IPS-NIHi7 (cell line): ENCODE results near the gene CNR2.
"Not testable (repeated sequence)": the region's sequence is repeated elsewhere in the genome, so short reads cannot be mapped to it uniquely, and the experiment has no call there.

Experiments
- DNase-seq: peaks from one replicate; pipeline ENCODE4 v3.0.0; 2012; ENCODE audit warnings: mixed read lengths; ENCODE audit errors: extremely low spot score

Gene CNR2

DNA sequence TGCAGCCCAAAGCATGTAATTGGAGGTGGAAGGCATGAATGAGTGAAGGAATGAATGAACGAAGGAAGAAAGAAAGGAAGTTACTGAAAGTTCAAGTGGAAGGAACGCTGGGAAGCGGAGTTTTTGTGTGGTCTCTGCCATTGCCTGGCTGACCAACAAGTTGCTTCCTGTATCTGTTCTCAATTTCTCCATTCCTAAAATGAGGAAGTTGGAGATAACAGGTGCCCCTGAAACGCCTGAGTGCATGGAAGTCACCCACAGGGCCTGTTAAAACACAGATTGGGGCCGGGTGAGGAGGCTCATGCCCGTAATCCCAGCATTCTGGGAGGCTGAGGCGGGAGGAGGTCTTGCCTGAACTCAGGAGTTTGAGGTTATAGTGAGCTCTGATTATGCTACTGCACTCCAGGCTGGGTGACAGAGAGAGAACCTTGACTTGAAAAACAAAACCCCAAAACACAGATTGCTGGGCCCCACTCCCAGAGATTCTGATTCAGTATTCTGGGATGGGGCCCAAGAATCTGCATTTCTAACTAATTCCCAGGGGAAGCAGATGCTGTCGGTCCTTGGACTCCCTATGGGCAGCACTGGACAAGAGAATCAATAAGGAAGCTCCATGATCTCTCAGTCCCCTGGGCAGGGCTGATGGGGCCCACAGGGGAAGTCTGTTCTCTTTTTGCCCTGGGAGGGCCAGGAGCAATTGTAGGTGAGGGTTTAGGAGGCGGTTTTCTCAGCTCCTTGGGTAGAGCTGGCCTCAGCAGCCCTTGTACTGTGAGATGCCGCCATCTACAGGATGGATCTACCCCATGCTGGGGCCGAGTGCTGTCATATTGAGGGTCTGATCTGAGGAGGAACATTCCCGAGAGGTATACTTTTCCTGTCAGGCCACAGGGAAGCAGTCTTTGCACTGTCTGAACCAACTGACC lies 3.3 kb upstream of the CNR2 start:
- DNase-seq: peak; percentile 92

DNA sequence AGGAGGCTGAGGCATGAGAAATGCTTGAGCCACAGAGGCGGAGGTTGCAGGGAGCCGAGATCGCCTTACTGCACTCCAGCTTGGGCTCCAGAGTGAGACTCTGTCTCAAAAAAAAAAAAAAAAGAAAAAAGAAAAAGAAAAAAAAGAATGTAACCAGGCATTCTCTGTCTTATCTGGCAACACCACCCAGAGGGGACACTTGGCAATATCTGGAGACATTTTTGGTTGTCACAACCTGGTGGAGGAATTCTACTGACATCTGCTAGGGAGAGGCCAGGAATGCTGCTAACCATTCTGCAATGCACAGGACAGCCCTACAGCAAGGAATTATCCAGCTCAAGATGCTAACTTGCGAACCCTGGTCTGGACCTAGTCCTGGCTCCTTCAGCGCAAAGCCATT lies 2.3 kb upstream of the CNR2 start:
- DNase-seq: no peak

DNA sequence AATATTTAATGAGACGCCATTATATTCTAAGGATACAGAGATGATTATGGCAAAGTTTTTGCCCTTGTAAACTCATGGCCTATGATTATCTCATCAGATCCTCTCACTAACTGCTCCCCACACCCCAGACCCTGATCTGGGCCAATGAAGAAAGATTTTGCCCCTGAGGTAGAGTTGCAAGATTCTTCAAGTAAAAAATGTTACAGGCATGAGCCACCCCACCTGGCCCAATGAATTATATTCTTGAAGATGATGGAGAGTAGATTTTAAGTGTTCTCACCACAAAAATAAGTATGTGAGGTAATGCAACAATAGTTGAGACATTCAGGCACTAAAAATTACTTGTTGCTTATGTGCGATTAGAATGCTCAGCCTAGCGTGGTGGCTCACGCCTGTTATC lies 1.8 kb upstream of the CNR2 start:
- DNase-seq: no peak

DNA sequence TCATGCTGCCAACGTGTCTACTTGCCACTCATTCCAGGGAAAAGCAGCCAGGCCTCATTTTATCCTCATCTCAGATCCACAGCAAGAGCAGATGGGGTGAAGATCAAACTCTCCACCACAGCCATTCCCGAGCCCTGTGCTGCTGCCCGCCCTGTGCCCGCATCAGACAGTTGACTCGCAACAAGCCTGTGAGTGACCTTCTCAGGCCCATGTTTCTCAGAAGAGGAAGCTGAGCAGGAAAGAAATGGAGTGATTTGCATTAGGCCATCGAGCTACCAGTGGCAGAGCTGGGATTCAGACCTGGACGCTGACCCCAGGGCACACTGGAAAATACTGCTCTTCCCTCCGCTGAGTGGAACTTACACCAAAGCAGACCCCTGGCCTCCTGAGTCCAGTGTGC lies 1.2 kb downstream of the CNR2 start:
- DNase-seq: no peak

DNA sequence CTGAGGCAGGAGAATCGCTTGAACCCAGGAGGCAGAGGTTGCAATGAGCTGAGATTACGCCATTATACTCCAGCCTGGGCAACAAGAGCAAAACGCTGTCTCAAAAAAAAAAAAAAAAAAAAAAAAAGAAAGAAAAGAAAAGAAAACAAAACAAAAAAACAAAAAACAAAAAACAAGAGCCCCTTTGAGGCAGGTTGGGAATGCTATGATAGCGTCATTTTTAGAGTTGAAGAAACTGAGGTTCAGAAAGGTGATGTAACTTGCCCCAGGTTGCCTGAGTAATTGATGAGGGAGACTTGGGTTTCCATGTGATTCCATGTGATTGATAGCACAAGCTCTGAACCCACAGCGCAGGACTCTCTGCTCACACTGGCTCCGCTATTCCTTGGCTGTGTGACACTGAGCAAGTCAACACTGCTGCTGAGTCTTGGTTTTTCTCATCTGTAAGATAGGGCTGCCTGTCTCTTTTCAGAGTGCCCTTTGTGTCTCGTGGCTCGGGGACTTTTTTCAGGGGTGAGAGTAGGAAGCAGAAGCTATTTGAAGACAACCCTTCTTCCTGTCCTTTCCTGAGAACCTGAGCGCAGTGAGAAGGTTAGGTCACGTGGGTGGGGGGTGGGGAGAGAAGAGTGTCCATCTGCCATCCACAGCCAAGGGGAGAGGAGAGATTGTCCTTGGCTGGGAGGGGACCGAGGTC lies 2.5 kb downstream of the CNR2 start:
- no peak for DNase-seq

DNA sequence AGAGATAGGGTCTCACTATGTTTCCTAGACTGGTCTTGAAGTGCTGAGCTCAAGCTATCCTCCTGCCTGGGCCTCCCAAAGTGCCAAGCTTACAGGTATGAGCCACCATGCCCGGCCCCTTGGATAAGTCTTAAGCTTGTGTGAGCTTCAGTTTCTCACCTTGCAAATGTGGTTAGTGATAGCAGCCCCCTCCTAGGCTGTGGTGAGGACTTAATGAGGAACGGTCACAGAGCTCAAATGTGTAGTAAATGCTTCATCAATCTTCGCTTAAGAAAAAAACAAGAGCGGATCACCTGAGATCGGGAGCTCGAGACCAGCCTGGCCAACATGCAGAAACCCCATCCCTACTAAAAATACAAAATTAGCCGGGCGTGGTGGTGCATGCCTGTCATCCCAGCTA lies 3.0 kb downstream of the CNR2 start:
- no peak for DNase-seq

DNA sequence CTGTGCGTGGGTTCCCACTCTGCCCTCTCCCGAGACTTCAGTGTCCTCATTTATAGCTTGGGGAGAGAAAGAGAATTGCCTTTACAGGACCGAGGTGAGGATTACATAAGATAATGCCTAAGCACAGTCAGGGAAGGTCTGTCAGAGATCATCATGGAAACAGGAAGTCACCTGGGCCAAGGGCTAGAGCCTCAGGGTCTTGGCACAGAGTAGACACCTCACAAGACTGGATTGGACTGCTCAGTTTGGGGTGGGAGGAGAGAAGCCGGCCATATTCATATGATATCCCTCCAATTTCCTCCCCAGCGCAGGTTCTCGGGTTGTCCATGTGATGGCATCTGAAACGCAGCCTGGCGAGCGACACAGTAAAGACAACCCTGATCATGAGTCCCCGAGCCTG lies 3.8 kb downstream of the CNR2 start:
- no peak for DNase-seq

DNA sequence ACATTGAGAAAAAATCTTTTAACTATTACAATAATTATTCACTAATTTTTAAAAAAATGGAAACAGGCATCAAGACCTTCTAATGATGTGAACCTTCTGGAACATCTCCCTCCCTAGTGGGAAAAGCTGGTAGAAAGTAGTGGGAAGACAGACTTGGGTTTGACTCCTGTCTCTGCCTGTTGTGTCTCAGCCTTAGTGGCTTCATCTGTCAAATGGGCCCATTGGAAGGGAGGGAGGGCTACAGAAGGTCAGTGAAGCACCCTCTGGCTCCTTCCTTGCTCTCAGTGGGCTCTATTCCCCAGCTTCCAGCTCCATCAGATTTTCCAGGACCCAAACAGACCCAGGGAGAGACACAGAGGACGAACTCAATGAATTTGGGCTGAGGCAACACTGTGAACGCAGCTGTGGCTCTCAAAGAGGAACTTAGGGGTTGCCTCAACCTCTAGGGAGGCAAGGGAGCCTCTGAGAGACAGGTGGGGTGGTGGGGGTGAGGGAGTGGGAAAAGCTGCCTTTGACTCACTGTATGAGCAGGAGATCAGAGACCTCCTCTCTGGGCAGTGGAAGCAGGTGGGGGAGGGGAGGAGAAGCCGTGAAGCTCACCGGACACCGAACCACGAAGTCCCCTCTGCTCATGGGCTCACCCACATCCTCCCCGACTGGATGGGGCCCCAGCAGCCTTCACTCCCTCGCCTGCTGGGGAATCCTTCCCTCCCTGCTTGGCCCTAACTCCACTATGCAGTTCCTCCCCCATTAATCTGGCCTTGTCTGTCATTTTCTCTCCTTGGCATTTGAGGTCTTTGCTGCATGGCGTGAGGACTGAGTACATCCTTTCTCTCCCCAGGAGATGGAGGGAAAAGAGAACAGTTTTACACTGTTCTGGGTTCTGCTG lies 4.5 kb downstream of the CNR2 start:
- DNase-seq: no peak

DNA sequence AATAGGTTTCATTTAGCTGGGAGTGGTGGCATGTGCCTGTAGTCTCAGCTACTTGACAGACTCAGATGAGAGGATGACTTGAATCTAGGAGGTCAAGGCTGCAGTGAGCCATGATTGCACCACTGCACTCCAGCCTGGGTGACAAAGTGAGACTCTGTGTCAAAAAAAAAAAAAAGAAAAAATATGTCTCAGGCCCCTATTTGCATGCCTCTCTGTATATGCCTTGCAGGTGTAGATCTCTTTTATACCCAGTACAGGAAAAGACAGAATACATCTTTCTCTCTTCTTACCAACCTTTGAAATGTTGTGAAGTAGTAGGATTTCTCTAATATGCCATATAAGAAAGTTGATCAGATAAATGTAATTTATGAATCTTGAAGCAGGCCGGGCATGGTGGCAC lies 6.4 kb downstream of the CNR2 start:
- DNase-seq: no peak

DNA sequence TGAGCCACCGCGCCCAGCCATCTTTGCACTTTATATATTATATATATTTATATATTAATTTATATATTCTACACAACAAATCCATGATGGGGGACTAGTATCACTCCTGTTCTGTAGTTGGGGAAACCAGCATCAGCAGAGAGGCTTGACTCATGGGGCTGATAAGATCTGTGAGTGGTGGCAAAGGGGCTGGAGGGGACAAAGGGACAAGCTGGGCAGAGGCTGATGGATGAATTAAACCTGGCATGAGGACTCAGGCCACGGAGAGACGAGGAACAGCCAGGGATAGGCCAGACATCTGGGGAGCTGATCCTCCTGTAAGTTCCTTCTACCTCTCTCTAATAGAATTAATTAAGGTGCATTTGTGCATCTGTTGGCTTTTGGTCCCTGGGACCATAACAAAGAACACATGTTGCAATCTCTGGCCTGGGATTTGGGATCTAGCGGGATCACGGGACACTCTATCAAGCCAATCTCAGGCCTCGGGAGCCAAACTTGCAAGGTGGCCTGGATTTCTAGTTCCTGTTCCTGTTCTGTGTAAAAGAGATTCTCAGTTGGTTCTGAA lies 7.6 kb downstream of the CNR2 start:
- no peak for DNase-seq

DNA sequence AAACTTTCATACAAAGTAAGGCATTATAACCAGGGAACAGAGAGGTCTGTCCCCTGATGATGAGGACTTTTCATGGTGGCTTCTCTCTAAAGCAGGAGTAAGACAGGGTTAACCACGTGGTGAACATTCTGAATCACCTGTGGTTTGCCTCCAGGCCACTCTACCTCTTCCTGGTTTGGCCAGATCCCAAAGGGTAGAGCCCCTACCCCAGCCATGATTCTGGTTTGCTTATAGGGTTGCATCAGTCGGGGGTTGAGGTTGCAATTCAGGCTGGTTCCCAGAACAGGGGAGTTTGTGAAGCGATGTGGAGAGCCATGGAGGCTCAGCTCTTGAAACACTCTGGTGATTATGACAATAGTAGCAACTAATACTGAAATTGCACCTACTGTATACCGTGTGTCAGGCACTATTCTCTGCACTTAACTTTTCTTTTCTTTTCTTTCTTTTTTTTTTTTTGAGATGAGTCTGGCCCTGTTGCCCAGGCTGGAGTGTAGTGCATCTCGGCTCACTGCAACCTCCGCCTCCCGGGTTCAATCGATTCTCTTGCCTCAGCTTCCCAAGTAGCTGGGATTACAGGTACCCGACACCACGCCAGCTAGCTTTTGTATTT lies 8.3 kb downstream of the CNR2 start:
- no peak for DNase-seq

DNA sequence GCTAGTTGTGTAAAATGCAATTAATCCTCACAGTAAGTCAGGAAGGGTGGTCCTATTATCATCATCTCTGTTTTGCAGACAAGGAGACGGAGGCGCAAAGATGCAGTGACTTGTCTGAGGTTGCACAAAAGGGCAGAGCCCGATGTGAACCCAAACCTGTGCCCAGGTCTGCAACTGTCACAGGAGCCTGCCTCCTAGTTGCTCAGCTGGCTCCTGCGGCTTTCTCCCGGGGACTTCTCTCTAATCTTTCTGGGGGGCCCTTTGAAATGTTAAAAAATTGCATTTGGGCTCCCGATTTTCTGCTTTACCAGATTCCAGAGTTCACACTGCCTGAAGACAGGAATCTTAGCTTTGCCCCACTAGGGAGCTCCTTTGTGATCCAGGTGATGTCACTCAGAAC lies 9.4 kb downstream of the CNR2 start:
- no peak for DNase-seq

DNA sequence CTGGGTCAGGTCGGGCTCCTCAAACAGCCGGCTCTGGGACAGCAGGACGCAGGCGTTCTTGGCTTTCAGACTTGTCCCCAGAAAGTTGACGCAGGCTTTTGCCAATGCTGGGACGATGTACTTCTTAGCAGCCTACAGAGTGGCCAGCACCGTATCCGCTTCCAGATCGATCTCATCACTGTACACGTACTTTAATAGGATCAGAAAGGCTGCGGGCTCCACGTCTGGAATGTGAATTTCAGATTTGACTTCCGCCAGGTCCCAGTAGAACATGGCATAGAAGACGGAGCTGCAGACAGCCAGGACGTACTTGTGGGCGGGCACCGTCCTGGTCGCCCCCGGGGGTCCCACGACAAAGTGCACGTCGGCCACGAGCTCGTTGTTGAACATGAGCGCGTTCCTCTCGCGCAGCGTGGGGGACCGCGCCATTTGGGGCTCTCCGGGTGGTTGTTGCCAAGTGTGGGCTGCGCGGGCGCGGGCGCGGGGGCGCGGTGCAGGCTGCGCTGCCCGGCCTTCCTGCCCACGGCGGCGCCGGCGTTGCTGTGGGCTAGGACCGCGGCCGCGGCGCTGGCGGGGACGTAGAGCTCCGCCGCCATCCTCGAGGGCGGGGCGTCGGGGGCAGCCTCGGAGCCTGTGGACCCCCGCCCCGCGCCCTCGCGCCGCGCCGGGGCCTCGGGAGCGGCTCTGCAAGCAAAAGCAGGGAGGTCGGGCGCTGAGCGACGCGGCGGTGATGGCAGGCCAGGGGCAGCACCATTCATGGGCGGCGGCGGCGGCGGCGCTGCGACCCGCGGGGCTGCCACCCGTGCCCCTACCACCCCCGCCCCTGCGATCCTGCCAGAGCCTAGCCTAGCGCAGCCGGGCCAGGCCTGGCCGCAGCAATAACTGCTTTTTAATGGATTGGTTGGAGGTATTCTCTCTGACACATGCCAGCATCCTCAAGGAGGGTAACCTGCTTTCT lies 10.6 kb downstream of the CNR2 start:
- DNase-seq: peak; percentile 28

DNA sequence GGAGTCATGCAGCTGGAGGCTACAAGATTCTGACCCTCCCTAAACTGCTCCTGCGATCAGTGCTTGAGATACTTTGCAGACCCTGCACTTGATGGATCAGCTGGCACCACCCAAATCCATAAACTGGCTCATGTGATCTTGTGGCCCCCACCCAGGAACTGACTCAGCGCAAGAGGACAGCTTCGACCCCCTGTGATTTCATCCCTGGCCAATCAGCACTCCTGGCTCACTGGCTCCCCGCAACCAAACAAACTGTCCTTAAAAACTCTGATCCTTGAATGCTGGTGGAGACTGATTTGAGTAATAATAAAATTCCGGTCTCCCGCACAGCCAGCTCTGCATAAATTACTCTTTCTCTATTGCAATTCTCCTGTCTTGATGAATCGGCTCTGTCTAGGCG lies 13.1 kb downstream of the CNR2 start:
- not testable (repeated sequence) for DNase-seq

DNA sequence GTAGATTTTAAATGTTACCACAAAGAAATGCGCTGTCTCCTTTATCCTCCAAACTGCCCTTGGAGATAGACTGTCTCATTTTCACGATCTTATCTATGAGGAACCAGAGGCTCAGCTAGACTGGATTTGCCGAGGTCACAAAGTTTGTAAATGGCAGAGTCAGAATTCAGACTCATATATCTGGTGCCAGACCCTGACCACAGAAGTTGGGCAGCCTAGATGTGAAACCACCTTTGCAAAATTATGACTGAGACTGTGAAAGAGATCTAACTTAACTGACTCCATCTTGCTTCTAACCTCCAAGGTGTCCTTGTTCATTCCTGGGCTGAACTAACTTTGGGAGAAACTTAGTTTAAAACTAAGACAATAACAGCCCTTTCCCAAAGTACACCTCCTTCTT lies 14.1 kb downstream of the CNR2 start:
- DNase-seq: no peak

DNA sequence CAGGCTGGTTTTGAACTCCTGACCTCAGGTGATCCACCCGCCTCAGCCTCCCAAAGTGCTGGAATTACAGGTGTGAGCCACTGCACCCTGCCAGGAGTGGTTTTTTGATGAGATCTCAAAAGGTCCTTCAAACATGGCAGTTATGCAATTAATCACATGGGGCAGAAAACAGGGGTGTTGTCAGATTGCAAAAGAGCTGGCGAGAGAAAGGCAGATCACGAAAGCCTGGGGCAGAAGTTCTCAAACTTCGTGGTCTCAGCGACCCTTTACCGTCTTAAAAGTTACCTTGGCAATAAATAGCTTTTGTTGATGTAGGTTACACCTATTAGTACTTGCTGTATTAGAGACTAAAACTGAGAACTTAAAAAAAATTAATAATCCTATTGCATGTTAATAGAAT lies 16.1 kb downstream of the CNR2 start:
- DNase-seq: no peak

DNA sequence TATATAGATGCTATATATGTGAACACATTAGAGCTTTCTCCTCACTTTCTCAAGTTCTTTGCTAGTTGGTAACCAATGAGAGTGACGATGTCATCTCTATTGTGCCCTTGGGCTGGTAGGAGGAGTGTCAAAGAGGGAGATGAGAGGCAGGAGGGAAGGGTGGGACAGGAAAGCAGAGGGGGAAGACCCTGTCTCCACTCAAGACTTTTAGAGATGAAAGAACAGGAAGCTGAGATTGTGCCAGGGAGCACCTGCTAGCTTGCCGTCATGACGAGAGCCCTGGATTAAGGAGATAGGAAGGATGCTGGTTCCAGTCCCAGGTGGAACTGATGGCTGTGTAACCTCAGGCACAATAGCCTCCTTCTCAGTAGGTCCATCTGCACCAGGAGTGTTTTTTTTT lies 16.7 kb downstream of the CNR2 start:
- no peak for DNase-seq

DNA sequence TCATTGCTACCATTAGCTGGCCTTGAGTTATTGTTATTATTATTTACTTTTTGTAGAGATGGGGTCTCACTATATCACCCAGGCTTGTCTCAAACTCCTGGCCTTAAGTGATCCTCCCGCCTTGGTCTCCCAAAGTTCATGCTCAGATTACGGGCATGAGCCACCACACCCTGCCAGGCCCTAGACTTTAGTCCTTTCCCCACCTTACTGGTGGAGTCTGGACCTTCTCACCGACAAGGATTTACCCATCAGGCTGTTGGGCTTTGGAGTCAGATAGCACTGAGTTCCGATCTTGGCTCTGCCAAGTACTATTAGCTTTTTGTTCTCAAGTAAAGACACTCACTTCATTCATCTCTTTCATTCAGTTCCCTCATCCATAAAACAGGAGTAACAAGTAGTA lies 17.2 kb downstream of the CNR2 start:
- DNase-seq: no peak

DNA sequence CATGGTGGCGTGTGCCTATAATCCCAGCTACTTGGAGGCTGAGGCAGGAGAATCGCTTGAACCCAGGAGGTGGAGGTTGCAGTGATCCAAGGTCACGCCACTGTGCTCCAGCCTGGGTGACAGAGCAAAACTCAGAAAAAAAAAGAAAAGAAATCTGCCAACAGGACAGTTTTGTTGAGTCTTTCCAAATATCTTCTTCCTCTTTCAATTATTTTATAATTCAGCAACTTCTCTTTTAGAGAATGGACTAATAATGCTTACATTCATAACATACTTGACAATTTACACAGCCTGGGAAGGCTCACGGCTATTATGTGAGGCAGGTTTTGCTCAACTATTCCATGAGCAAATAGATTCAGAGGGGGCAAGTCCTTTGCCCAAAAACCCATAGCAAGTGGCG lies 18.1 kb downstream of the CNR2 start:
- no peak for DNase-seq

DNA sequence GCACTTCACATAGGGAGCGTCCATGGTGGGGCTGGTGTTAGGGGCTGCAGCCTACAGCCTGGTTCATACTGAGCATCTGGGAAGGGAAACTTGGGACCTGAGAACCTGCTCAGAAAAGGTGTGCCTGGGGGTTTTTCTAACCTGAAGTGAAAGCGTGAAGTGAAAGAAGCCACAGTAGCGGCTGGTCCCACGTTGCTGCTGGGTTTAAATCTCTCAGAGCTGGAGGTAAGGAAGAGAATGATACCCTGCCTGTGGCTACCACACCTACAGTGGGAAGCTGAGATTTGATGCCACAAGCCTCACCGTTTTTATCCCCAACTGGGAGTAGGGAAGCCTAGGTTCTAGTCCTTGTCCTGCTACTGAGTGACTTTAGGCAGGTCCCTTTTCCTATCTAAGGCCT lies 24.1 kb downstream of the CNR2 start:
- DNase-seq: no peak
